ENCODE results near the gene LPP. TPM values are rescaled to one million over a fixed set of nuclear protein-coding genes. Genes with fewer than 3 reads are reported as not detected.

The LPP gene
- total RNA-seq, 3 donors from 2014 or later (not counting 1 experiment from before 2014, with no cell fraction given): 137 to 163 (median 149) TPM

DNA sequence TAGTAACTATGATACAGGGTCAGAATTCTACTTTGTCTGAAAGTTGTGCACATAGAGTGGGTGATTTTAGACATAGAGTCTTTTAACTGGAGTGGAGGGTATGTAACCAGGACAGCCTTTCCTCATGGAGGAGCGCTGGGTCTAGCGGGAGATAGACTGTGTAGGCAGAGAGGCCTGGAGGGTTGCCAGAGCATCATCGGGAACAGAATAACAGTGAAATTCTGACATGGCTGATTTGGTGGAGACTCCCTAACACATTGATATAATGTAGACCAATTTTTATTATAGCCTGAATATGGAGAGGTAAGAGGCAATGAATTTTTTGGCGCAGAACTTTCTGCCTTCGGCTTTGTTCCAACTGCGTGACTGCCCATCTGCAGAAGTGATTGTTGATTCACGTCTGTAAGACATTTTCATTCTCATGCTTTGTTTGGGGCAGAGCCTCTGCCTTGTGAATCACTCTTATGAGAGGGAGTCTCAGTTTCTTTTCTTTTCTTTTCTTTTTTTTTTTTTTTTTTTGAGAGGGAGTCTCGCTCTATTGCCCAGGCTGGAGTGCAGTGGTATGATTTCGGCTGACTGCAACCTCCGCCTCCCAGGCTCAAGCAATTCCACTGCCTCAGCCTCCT lies 16.0 kb downstream of the LPP start:
- H3K27ac ChIP-seq (ENCODE audit: low read length): no peak overlapping the region
- no peaks in the 10 kb centered on the region for H3K27me3 Mint-ChIP-seq (ENCODE audit: low read depth in 2 of 2)
- intact Hi-C loops (cut with micrococcal nuclease): no loop called here
- H3K9me3 ChIP-seq (ENCODE audit: control insufficient read depth, insufficient read depth, low read length): no peaks in the 10 kb centered on the region
- TF ChIP-seq, protein P1, sequence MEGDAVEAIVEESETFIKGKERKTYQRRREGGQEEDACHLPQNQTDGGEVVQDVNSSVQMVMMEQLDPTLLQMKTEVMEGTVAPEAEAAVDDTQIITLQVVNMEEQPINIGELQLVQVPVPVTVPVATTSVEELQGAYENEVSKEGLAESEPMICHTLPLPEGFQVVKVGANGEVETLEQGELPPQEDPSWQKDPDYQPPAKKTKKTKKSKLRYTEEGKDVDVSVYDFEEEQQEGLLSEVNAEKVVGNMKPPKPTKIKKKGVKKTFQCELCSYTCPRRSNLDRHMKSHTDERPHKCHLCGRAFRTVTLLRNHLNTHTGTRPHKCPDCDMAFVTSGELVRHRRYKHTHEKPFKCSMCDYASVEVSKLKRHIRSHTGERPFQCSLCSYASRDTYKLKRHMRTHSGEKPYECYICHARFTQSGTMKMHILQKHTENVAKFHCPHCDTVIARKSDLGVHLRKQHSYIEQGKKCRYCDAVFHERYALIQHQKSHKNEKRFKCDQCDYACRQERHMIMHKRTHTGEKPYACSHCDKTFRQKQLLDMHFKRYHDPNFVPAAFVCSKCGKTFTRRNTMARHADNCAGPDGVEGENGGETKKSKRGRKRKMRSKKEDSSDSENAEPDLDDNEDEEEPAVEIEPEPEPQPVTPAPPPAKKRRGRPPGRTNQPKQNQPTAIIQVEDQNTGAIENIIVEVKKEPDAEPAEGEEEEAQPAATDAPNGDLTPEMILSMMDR (IDR thresholded peaks at IDR 0.05): no peak
- H3K4me1 Mint-ChIP-seq: peaks cover 37 to 50% of the 10 kb centered on the region in 2 donors
- WGBS (ENCODE audit: insufficient coverage): over 99% methylated on average over 10 of the region's 10 CpGs
- peaks cover 22% of the 10 kb centered on the region for H3K4me1 ChIP-seq (ENCODE audit: control insufficient read depth, insufficient read depth, low read length)
- H3K4me3 Mint-ChIP-seq: no peak overlapping the region
- peak overlapping the region; percentile 27 to 78 for H3K27ac Mint-ChIP-seq
- no peaks in the 10 kb centered on the region for H3K36me3 ChIP-seq (ENCODE audit: control insufficient read depth, insufficient read depth, low read length)
- ATAC-seq (no peak), DNase-seq (no peak)
- no peaks in the 10 kb centered on the region for H3K36me3 Mint-ChIP-seq
- H3K9me3 Mint-ChIP-seq: no peaks in the 10 kb centered on the region
- H3K4me3 ChIP-seq (ENCODE audit: low read length): no peak overlapping the region
- H3K27me3 ChIP-seq (ENCODE audit: control insufficient read depth, insufficient read depth, low read length): no peaks in the 10 kb centered on the region

DNA sequence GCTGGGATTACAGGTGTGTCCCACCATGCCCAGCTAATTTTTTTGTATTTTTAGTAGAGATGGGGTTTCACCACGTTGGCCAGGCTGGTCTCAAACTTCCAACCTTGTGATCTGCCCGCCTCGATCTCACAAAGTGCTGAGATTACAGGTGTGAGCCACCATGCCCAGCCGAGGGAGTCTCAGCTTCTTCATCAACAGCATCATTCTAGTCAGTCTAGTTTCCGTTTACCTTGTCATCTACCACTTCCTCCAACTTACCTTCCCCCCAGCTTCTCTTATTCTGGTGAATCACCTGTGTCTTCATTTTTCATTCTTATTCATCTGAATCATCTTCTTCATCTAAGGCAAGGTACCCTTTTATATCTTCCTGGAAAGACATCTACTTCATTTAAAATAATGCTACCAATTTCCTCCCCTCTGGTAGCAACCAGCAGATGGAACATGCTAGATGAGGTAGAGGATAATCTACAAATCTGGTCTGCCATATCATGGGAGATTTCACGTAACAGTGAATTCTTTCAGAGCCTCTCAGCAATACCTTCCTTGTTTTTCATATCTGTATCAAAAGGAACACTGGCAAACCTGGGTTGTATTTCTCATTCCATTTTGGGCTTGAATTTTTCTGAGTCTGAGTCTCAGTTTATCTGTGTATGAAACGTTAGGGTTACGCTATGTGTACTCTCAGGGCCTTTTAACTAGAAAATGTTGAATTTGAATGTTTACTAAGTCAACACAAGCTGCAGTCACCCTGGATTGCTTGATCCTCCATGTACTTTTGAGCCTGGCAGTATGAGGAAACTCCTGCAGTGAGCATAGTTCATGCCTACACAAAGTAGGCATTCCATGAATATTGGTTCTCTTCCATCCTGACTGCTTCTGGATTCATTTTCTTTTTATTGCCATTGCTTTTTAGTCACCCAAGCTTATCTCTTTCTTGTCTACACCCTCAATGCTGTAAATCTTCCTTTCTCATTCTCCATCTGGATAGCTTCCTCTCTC lies 16.8 kb downstream of the LPP start:
- Histone ChIP-seq H3K27ac (ENCODE audit: low read length) (no peak overlapping the region), H3K27me3 (ENCODE audit: control insufficient read depth, insufficient read depth, low read length) (no peaks in the 10 kb centered on the region), H3K4me3 (ENCODE audit: low read length) (no peak overlapping the region), H3K36me3 (ENCODE audit: control insufficient read depth, insufficient read depth, low read length) (no peaks in the 10 kb centered on the region), H3K9me3 (ENCODE audit: control insufficient read depth, insufficient read depth, low read length) (no peaks in the 10 kb centered on the region), H3K4me1 (ENCODE audit: control insufficient read depth, insufficient read depth, low read length) (peaks cover 21% of the 10 kb centered on the region)
- intact Hi-C loops (cut with micrococcal nuclease): no loop called here
- 63% methylated on average over 8 of the region's 8 CpGs for WGBS (ENCODE audit: insufficient coverage)
- TF ChIP-seq, protein P1 (IDR thresholded peaks at IDR 0.05): no peak
- peak overlapping the region; percentile 27 to 78 for H3K27ac Mint-ChIP-seq
- H3K4me1 Mint-ChIP-seq: peaks cover 36 to 52% of the 10 kb centered on the region in 2 donors
- H3K4me3 Mint-ChIP-seq: no peak overlapping the region
- H3K36me3 Mint-ChIP-seq: no peaks in the 10 kb centered on the region
- peak in 2 of 3 donors; percentile 48 to 82 for ATAC-seq
- H3K9me3 Mint-ChIP-seq: no peaks in the 10 kb centered on the region
- H3K27me3 Mint-ChIP-seq (ENCODE audit: low read depth in 2 of 2): no peaks in the 10 kb centered on the region
- DNase-seq: peak in 1 of 2 donors; percentile 59

DNA sequence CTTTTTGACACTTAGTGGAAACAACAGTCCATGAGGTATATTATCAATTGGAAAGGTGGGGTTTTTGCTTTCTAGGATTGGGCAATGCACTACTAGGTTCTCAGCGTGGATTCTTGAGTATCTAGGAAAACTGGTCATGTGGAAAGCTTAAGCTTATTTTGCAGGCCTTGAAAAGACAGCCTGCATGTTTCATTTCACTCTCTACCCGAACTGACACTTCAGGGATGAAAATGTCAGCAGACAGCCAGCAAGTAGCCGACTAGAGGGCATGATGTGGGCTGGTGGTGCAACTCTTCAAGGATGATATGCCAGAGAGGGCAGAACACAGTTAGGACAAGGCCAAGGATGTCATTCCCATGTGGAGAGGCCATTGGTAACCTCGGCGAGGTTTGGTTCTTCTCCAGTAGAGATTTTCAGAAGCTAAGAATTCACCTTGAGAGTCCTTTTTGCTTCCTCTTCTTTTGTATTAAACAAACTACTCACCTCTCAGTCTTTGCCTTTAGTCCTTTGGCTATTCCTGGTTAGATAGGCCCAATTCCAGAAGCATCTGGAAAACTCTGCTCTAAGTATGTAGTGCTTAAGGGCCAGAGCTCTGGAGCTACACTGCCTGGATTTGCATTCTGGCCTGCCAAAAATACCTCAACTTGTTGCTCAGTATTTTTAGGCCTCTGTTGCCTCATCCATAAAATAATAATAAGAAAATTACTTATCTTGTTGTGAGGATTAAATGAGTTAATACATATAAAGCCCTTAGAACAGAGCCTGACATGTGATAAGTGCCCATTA lies 17.9 kb downstream of the LPP start:
- Mint-ChIP-seq H3K9me3 (no peaks in the 10 kb centered on the region), H3K27me3 (ENCODE audit: low read depth in 2 of 2) (no peaks in the 10 kb centered on the region), H3K4me1 (peaks cover 36 to 59% of the 10 kb centered on the region in 2 donors), H3K36me3 (no peaks in the 10 kb centered on the region), H3K27ac (peak overlapping the region; percentile 27 to 78), H3K4me3 (no peak overlapping the region)
- no peak overlapping the region for H3K4me3 ChIP-seq (ENCODE audit: low read length)
- ATAC-seq (no peak), DNase-seq (no peak)
- 96% methylated on average over 5 of the region's 5 CpGs for WGBS (ENCODE audit: insufficient coverage)
- TF ChIP-seq, protein P1 (IDR thresholded peaks at IDR 0.05): no peak
- H3K9me3 ChIP-seq (ENCODE audit: control insufficient read depth, insufficient read depth, low read length): no peaks in the 10 kb centered on the region
- H3K27me3 ChIP-seq (ENCODE audit: control insufficient read depth, insufficient read depth, low read length): no peaks in the 10 kb centered on the region
- peaks cover 21% of the 10 kb centered on the region for H3K4me1 ChIP-seq (ENCODE audit: control insufficient read depth, insufficient read depth, low read length)
- H3K36me3 ChIP-seq (ENCODE audit: control insufficient read depth, insufficient read depth, low read length): no peaks in the 10 kb centered on the region
- intact Hi-C loops (cut with micrococcal nuclease): no loop called here
- no peak overlapping the region for H3K27ac ChIP-seq (ENCODE audit: low read length)
